Activated CD8-positive, alpha-beta memory T cell treated with anti-CD3 and anti-CD28 coated beads, Interleukin-2, amount 50 U/mL, for 24 hours (primary cell): ENCODE data around the gene RXFP4.
A peak's percentile ranks its signal among the peaks of the same experiment; 100 is the strongest.
"Not testable (repeated sequence)": the region's sequence is repeated elsewhere in the genome, so short reads cannot be mapped to it uniquely, and the experiment has no call there.

Source experiments
- DNase-seq: peaks from one replicate; pipeline ENCODE4 v3.0.0-alpha.2; 2020; ENCODE audit errors: extremely low read depth

The RXFP4 gene, protein sequence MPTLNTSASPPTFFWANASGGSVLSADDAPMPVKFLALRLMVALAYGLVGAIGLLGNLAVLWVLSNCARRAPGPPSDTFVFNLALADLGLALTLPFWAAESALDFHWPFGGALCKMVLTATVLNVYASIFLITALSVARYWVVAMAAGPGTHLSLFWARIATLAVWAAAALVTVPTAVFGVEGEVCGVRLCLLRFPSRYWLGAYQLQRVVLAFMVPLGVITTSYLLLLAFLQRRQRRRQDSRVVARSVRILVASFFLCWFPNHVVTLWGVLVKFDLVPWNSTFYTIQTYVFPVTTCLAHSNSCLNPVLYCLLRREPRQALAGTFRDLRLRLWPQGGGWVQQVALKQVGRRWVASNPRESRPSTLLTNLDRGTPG

DNA sequence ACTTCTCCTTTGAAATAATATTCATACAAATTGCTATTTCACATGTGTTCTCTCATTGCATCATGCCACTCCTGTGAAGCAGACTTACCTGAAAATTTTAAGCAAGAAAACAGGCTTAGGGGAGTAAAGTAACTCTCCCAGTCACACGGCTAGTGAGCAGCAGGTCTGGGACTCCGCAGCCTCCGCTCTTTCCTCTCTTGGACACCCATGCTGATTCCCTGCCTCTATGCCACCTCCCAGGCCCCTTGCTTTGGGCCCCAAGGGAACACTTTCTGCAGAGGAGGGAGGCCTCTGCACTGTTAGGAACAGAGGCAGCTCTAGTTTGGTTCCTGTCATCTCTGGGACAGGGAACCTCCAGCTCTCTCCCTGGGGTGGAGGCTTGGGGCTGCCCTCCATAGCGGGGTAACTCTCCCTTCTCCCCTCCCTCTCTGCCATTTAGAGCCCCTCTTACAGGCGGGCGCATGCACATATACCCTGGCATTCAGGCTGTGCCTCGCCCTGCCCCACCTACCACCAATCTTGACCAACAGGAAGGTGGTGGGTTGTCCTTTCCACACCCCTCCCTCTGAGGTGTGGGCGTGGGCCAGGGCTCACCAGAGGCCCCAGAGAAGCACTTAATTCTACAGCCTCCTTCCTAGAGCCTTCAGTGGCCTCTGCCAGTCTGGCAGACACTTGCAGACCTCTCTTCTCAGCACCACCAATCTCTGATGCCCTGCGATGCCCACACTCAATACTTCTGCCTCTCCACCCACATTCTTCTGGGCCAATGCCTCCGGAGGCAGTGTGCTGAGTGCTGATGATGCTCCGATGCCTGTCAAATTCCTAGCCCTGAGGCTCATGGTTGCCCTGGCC is at the start of gene RXFP4:
TSS of gene RXFP4 (plus strand) at position 646 of the 852 bp plus-strand sequence. CDS start at position 718, 72 bp downstream.
- DNase-seq: no peak

DNA sequence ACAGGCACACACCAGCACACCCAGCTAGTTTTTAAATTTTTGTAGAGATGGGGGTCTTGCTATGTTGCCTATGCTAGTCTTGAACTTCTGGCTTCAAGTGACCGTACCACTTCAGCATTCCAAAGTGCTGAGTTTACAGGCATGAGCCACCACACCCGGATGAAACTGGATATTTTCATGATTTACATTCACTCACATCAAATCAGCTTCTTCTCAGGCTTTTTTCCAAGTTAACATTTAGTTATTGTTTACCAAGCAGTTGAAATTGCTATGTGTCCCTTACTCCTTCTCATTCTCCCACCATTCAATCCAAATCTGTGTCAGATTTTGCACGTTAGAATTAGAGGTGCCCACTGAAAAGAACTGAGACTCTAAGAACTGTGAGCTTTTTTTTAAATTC is 48.6 kb upstream of the RXFP4 start:
- no peak for DNase-seq

DNA sequence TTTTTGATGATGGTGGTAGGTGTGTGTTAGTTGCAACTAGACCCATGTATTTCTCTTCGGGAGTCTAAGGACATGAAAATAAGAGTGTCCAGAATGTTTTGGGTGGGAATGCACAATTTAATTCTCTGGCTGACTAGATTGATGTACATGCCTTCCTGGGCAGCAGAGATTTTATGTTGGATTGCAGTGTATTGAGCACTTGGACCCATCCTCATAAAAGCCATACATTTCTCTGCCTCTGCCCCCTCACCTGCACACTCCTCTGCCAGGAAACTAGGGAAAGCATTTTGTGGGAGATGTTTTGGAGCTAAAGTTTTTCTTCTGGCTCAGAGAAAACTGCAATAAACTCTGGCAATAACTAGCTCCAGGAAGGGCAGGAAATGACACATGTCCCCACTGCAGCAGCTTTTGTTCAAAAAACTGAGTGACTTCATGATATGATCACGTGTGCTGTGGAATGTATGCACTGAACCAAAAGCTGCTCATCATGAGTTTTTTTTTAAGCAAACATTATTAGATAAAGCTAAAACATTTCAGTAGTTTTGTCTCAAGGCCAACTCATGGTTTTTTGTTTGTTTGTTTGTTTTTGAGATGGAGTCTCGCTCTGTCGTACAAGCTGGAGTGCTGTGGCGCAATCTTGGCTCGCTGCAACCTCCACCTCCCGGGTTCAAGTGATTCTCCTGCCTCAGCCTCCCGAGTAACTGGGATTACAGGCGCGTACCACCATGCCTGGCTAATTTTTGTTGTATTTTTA is 47.9 kb upstream of the RXFP4 start:
- no peak for DNase-seq

DNA sequence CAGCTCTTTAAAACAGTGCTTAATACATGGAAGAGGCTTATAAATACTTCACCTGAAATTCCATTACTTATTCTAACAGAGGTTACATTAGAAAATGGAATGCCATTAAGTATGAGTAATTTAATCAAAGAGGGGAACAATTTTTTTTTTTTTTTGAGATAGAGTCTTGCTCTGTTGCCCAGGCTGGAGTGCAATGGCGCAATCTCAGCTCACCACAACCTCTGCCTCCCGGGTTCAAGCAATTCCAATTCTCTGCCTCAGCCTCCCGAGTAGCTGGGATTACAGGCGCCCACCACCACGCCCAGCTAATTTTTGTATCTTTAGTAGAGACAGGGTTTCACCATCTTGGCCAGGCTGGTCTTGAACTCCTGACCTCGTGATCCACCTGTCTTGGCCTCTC is 45.8 kb upstream of the RXFP4 start:
- not testable (repeated sequence) for DNase-seq

DNA sequence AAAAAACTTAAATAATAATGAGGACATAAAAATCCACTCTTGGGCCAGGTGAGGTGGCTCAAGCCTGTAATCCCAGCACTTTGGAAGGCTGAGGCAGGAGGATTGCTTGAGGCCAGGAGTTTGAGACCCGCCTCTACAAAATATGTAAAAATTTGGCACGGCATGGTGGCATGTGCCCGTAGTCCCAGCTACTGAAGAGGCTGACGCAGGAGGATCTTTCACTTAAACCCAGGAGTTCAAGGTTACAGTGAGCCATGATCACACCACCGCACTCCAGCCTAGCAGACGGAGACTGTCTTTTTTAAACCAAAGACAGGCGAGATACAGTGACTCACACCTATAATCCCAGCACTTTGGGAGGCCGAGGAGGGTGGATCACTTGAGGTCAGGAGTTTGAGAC is 45.0 kb upstream of the RXFP4 start:
- DNase-seq: not testable (repeated sequence)

DNA sequence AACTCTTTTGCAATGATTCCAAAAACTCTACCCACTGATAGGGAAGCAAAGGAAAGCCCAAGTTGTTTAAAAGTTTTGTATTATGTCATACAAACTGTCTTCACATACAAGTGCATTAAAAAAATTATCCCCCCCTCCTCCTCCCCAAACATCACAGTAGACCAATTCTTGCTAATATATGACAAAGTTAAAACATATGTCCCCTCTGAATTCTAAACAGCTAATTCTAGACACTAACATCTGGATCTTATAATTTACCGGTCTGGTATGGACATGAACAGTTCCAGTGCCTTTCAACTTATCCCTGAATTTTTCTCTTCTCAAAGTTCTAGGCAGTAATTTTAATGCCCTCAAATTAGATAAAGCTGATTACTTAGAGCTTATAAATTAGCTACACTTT is 43.7 kb upstream of the RXFP4 start:
- DNase-seq: no peak

DNA sequence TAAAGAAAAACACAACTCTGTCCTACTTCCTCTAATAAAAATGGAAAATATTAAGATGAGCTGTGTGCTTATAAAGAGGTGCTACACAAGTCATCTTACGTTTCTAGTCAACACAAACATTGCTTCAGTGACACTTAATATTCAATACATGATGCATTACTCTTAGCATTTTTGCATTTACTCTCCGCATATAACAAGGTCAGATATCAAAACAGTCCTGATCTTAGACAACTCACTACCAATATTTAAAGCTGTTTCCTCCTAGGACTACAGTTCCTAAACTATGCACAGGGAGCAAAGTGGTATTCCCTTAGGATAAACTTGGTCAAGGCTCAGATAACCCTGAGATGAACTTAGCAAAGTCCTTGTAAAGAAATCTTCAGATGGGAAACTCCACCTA is 42.5 kb upstream of the RXFP4 start:
- no peak for DNase-seq

DNA sequence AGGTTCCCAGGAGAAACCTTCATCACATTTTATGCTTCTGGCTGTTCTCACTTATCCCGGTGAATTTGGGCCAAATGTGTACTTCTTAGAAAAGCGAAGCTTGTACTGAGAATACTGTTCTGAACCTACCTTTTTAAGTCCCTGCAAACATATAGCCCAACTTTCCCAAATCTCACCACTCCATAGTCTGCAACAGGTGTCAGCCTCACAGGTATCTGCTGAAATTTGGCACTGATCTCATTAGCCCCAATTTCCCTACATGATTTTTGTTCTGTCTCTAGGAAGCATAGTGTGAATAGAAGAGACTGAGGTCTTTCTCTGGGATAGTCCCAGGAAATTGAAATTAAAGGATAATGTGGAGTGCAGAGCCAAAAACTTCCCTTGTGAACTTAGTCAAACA is 41.8 kb upstream of the RXFP4 start:
- DNase-seq: no peak

DNA sequence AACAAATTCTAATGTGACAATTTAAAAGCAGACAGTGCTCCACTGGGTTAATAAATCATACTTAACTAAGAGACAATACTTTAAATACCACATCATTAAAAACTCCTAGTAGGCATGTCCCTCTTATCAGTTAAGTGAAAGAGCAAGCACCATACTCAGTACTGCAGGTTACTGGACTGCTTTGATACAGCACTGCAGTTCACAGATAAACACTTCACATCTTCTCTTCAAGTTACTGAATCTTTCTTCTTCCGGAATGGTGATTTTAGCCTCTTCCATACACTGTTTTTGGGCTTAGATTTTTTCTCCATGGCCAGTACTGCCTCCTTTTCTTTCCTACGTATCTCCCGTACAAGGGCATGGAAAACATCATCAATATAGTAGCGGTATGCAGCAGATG is 41.3 kb upstream of the RXFP4 start:
- no peak for DNase-seq

DNA sequence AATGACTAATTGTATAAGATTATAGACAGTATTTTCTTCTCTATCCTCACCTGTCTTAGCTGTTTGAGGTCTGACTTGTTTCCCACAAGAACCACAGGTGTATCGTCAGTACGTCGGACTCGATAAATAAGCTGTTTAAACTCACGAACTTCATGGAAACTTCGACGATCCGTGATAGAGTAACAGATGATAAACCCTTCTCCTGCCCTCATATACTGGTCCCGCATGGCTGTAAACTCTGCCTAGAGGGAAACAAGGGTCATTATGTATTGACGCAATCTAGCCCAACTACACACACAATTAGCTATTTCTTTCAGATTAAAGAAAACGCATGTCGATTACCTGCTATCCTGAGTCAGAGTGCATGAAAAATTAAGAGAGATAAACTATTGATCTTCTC is 37.2 kb upstream of the RXFP4 start:
- DNase-seq: no peak

DNA sequence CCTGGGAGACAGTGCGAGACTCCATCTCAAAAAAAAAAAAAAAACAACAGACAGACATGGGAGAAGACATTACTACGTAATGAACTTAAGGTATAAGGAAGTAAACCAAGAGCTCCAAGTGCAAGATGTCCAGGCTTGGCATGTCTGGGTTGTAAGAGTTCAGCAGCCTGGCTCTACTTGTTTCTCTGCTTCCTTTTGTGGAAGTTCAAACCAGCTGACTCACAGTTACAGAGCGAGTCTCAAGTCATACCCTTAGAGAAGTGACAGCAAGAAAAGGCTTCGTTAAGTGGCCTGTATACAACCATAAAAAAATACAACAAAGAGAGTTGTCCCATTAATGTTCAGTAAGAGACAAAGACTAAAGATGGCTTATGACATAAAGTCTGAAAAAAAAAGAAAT is 31.5 kb upstream of the RXFP4 start:
- DNase-seq: no peak

DNA sequence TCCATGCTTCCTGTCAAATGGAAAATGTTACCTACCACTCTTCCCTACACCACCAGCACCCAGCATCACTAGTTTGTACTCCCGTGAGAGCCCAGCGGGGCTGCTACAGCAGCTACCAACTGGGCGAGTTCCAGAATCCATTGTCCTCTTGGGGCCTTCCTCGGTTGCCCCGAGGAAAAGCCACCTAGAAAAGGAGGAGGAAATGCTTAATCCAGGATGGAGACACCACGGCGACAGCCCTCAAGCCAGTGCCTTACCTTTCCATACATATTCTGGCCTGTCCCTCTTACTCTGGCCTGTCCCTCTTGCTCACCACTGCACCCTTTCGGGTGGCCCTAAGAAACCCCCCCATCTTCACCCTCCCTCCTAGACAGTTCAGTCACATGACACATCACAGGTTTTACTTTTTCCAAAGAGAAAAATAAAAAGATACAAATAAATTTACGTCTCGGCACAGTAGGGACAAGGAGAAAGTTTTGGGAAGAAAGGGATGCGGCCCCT is 30.8 kb upstream of the RXFP4 start:
- DNase-seq: no peak

DNA sequence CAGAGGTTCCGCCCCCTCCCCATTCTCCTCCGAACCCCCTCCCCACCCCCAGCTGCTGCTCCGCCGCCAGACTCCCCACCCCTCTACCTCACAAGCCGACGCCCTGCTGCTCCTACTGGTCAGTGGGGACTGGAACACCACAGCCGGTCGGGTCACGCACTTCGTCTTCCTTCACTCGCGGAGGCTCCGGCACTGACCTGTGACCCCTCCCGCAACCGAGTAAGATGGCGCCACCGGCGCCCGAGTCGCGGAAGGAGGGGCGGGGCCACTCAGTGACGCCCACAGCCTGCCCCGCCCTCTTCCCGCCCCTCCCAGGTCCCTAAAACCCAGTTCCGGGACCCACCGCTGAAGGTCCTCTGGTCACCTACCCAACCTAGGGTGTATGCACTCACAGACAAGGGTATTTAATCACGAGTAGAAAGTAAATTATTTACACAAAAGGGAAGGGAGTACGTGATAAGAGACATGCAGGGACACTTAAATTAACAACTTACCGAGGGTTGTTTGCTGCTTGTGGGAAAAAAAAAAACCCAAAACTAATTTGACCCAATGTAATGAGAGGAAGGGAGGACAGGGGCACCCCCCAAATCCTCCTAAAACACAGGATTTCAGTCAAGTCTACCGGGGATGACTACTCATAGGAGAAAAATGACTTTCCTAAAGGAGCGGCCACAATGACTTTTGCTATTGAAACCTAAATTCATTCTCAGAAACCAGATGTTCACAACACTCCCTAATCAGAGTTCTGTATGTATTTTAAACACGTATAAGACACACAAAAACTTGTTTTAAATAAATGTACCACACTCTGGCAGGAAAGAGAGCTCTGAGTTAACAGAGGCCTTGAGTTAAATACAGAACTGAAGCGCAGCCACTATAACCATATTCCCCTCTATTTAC is 30.0 kb upstream of the RXFP4 start, which contains the start of gene RIT1:
TSS of gene RIT1 (minus strand) at position 194 of the 900 bp plus-strand sequence. CDS start 588 bp downstream, outside the sequence.
- peak; percentile 57 for DNase-seq

DNA sequence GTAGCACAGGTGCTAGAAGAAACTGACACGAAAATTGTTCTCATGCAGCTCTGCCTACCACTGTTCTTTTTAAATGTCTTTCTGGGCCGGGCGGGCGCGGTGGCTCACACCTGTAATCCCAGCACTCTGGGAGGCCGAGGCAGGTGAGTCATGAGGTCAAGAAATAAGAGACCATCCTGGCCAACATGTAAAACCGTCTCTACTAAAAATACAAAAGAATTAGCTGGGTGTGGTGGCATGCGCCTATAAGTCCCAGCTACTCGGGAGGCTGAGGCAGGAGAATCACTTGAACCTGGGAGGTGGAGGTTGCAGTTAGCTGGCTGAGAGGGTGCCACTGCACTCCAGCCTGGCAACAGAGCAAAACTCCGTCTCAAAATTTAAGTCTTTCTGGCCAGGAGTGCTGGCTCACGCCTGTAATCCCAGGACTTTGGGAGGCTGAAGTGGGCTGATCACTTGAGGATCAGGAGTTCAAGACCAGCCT is 29.3 kb upstream of the RXFP4 start:
- no peak for DNase-seq

DNA sequence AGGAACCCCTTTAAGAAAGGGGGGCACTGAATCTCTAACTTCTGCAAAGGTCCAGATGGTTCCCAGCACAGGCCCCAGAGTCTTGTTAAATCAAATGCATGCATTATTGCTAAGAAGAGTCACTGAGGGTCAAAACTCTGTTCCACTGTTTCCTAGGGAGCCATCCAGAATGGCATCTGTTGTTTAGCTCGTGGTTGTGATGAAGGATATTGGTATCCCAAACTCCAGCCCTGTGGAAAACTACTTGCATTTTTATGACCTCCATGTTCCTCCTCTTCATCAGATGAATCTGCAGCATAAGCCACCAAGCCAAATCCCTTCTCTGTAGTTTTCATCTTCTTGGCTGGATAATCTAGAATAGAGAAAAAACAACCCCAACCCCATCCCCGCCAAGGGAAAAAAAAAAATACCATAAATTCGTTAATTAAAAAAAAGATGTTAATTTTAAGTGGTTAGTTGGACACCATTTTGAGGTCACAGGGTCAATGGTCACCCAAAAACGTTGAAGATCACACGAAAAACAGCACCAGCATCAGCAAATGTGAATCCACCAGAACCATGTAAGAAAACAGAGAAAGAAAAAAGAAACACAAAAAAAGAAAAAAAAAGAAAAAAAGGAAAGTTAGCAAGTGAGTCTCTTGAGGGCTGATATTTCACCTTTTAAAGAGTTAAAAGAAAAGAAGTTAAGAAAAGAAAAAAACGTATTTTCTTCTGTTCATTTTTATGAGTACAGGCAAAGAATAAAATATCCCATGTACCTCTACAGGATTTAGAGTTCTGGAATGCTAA is 27.3 kb upstream of the RXFP4 start:
- DNase-seq: no peak

DNA sequence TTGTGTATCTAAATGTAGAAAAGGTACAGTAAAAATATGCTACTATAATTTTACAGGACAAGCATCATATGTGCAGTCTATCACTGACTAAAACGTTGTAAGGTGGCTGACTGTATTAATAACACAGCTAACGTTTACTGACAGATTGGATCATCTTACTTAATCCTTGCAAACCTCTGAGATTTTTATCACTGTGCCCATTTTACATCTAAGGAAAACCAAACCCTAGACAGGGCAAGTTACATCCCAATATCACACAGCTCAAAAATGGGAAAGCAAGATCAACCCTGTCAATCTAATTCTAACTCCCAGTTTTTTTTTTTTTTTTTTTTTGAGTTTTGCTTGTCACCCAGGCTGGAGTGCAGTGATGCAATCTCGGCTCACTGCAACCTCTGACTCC is 22.8 kb upstream of the RXFP4 start:
- no peak for DNase-seq

DNA sequence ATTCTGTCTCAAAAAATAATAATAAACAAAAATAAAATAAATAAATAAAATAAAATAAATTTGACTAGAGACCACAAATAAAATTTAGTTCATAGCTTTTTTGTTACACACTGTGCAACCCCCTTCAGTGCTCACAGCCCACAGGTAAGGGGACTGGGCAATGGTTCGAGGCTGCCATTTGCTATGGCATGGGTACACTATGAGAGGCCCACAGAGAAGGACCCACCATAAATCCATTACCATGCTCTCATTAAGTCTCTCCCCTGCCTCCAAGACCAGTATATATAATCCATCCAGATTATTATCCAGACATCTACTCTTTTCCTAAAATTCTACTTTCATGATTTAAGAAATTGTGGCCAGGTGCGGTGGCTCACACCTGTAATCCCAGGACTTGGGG is 21.6 kb upstream of the RXFP4 start:
- DNase-seq: no peak

DNA sequence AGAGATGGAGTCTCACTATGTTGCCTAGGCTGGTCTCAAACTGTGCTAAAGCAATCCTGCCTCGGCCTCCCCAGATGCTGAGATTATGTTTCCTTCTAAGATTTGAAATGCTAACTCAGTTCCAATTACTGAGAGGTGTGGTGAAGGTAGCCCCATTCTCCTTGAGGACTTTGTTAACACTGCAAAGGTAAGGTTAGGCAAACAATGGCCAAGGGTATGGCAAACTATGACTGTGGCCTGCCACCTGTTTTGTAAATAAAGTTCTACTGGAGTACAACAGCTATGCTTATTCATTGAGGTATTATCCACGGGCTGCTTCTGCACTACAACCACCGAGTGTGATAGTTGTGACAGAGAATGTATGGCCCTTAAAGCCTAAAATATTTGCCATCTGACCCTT is 20.7 kb upstream of the RXFP4 start:
- DNase-seq: no peak

DNA sequence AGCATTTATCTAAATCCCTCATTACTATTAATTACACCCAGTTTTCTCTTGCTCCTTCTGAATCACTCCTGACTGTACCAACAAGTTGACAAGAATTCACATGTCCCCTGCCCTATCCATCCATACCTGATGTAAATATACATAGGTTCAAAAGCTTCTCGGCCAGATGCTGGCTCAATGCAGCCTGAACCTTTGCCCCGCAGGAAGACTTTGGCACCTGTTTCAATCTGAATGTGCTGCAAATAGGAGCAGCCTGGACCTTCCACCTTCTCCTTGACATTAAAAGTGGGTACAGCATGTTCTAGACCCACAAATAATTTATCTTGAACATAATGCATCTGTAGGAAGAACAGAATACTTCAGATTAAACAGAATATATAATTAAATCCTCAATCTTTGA is 15.9 kb upstream of the RXFP4 start:
- no peak for DNase-seq

DNA sequence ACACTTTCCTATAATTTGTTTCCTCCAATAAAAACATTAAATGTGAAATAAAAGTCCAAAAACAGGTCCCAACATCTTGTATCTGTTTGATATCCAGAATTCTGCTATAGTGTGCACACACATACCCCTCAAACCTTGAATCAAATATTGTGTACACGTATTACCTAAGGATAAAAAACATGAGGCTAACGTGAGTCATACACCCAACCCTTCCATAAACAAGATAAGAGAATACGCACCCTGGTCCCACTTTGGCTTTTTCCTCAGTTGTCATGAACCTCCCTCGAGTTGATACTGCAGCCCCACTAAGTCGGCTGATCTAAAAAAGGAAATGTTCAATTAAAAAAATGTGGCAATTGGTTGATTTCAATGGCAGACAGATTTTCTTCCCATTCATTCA is 12.4 kb upstream of the RXFP4 start:
- no peak for DNase-seq
